Measurements from ENCODE around the gene PRR12. TPM values are rescaled to one million over a fixed set of nuclear protein-coding genes. Genes with fewer than 3 reads are reported as not detected.

Gene PRR12, protein sequence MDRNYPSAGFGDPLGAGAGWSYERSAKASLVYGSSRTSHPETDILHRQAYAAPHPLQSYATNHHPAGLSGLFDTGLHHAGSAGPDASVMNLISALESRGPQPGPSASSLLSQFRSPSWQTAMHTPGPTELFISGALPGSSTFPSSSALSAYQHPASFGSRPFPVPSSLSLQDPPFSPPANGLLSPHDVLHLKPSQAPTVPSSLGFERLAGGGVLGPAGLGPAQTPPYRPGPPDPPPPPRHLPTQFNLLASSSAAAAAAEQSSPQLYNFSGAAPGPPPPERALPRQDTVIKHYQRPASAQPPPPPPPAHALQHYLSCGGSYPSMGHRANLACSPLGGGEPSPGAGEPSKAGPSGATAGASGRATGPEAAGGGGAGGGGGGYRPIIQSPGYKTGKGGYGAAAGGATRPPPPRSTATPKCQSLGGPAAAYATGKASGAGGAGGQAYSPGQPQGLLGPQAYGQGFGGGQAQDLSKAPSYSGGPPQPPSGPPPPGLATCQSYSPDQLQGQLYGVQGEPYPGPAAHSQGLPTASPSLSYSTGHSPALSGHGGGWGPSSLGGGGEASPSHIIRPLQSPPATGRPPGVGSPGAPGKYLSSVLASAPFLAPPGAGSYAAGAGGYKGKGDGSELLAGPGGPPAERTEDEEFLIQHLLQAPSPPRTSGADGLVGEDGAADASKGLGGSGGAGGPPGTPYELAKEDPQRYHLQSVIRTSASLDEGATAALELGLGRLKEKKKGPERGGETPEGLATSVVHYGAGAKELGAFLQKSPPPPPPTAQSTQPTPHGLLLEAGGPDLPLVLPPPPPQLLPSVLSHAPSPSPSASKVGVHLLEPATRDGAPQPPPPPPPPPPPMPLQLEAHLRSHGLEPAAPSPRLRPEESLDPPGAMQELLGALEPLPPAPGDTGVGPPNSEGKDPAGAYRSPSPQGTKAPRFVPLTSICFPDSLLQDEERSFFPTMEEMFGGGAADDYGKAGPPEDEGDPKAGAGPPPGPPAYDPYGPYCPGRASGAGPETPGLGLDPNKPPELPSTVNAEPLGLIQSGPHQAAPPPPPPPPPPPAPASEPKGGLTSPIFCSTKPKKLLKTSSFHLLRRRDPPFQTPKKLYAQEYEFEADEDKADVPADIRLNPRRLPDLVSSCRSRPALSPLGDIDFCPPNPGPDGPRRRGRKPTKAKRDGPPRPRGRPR (N-terminal part only)
- total RNA-seq, result 0.71 and 1.1 TPM in 2 replicates

DNA sequence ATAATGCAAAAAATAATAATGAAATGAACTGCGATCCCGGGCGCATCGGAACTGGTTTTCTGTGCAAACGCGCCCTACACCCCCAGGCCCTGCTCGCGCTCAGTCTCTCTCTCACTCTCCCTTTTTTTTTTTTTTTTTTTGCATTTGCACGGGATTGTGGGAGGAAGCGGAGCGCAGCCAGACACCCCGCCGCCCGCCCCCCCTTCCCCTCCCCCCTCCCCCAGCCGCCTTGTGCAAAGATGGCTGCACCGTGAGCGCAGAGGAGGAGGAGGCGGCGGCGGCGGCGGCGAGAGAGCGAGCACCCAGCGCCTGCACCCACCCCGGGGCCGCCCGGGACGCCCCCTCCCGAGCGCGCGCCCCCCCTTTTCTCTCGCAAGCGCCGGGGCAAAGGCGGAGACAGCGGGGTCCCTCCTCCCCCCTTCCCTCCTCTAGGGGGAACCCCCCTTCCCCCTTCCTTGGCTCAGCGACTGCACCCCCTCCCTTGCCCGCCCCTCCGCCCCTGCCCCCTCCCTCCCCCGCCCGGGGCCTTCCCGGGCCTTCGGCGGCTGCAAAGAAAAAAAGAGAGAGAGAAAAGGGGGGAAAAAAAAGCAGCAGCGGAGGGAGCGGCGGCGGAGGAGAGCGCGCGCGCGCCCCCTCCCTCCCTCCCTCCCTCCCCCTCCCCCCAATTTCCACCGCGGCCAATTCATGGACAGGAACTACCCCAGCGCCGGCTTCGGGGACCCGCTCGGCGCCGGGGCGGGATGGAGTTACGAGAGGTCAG, at the start of gene PRR12:
Gene PRR12 (plus strand): TSS at position 212 of the 760 bp plus-strand sequence. CDS start 473 bp downstream, at position 685.

DNA sequence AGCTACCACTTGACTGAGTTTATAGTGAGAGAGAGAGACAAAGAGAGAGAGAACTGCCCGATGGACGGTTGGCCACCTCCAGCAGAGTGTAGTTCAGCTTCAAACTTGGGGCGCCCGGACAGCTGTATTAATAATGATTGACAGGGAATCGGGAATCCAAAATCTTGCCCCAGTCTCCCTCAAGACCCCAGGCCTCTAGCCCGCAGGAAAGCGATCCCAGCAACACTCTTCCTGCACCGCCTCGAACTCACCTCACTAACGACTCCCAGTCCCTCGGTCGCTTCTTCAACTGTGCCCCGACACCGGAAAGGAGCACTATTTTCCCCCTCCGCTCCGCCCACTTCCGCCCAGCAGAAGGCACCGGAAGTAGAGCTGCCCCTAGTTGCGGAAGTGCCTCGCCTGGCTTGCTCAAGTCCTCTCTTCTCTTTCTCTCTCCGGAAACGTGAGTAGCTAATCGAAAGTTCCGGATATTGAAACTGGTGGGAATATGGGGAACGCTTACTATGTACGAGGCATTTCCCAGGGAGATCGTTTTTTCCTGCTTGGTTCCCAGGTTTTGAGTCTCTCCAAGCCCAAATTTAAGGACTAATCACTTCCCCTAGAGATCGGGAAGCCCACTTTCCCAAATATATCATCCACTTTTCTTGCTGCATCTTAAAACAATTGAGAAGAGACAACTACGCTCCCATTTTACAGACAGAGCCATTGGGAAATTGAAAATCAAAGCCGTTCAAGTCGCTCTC, 10.5 kb upstream of the PRR12 start, which contains the start of gene NOSIP:
Gene NOSIP (minus strand): TSS at position 293 of the 743 bp plus-strand sequence. CDS start 19,865 bp downstream, outside the sequence.

DNA sequence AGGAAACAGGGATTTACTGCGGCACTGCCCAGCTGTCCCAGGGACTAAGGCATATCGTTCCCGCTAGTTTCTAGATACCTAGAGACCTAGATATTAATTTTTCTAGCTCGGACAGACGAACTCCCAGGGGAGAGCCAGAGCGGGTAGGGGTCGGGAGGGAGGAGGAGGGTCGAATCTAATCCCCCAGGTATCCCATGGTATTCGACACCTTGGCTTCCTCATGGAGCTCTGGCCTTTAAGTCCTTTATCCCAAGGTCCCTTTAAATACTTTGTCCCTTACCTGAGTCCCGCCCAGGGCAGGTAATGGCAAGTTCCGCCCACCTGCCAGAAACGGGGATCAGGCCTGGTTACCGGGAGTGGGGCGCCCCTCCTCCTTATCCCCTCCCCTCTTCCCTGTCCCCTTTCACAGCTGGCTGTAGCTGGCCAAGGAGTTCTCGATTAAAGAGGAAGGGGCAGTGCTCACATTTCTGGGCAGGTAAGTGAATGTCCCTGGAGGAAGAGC, 9.9 kb upstream of the PRR12 start, which contains the start of gene PRRG2:
Gene PRRG2 (plus strand): TSS at position 310 of the 502 bp plus-strand sequence. CDS start 1,904 bp downstream, outside the sequence.

DNA sequence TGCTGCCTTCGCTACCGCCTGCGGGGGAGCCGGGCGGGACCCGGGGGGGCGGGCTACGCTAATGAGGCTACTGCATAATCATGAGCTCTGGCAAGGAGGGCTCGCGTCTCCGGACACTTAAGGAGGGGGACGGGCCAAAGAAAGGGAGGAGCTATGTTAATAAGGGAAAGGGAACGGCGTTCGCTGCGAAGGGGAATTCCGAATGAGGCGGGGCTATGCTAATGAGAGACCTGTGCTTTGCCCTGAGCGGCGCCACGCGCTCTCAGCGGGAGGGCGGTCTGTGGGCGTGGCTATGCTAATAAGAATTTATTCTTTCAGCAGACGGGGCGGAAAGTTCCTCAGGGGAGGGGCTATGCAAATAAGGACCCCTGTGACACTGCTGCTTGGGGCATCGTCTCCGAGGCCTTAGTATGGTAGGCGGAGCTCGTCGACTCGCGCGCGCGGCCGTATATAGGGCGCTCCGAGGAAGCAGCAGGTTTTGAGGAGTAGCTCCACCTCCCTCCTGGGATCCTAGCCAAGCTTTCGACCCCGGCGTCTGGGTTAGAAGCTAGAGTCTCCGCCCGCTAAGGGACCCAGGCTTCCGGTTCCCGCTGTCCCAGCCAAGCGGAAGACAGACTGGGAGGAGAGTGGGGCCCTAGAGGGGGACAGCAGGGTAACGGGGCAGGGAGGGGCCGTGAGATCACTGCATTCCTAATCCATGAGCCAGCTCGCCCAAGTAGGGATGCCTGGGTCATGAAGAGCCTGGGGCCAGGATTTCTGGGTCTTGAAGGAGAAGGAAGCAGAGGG, 49.3 kb downstream of the PRR12 start, which contains the start of gene RRAS:
Gene RRAS (minus strand): TSS at position 31 of the 786 bp plus-strand sequence. CDS start 45 bp downstream, outside the sequence.

DNA sequence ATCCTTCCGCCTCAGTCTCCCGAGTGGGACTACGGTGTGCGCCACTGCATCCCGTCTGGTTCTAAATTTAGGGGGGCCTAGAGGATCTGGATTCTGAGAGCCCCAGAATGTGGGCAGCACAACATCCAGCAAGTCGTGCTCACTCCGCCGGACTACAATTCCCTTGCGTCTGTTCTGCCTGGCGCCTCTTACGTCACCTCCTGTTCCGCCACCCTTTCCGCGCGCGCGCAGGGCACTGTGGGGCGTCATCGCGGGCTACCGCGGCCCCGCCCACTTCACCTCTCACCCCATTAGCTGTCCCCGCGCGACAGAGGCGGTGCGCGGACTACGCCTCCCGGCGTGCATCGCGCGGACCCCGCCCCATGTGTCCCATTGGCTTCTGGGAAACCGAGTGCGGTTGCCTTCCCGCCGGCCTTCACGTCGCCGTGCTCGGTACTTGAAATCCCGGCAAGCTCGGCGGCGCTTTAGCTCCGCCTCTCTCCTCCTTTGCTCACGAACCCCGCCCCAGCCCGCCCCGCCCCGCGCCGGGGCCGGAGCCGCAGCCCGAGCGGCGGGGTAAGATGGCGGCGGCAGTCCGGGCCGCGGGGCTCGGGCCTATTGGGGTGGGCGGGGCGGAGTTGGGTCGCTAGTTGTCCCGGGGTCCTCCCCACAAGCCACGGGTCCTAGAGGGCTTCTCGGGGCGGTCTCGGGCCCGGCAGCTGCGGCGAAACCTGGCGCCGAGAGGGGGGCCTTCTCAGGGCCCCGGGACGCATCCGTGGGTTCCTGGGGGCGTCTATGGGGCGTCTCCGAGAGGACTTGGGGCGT, 50.9 kb downstream of the PRR12 start, which contains the start of gene SCAF1:
Gene SCAF1 (plus strand): TSS at position 522 of the 804 bp plus-strand sequence. CDS start 2,818 bp downstream, outside the sequence.

DNA sequence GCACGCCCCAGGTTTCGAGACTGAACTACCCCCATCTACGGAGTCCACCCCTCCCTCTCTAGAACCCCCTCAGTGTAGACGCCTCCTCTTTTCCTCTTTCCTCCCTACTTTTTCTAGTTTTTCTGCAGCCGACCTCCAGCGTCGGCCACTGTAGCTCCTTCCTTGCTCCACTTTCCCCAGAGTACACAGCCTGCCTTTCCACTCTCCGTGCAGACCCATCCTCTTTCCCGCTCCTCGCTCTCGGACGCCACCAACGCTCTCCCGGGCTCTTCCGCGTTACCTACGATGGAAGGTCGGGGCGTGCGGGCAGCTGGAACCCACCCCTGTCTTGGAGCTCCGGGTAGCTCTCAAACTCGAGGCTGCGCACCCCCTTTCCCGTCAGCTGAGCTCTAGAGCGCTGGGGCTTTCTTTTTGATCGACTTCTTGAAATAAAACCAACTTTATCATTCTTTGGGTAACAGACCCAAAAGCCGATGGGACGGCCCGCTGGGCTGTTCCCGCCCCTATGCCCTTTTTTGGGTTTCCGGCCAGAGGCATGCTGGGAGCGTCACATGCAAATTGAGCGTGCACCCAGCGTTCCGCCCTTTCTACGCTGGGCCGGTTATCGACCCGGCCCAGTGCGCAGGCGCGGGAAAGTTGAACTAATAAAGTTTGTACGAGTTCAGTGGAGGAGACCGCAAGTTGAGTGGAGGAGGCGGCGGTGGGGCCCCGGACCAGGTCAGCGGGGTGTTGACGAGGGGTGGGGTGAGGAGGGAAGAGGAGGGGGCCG, 74.6 kb downstream of the PRR12 start, which contains the start of the genes BCL2L12 and IRF3:
Gene BCL2L12 (plus strand): TSS at position 583 of the 769 bp plus-strand sequence. CDS start 760 bp downstream, outside the sequence.
Gene IRF3 (minus strand): TSS at position 507 of the 769 bp plus-strand sequence. CDS start 1,019 bp downstream, outside the sequence.

Other genes starting within 250 kb of the PRR12 start
- gene TEAD2, start 228.8 kb upstream of the PRR12 start, total RNA-seq, result 15.9 and 16.4 TPM in 2 replicates
- 0.14 TPM in 1 of 2 replicates, not detected in the other for gene DKKL1, start 227.3 kb upstream of the PRR12 start, total RNA-seq
- gene KASH5, start 202.9 kb upstream of the PRR12 start, total RNA-seq, result not detected in 2 replicates
- not detected in 2 replicates for gene PTH2, start 167.7 kb upstream of the PRR12 start, total RNA-seq
- not detected in 2 replicates for gene GFY, start 165.8 kb upstream of the PRR12 start, total RNA-seq
- gene SLC17A7, start 149.7 kb upstream of the PRR12 start, total RNA-seq, result not detected in 2 replicates
- gene PIH1D1, start 139.4 kb upstream of the PRR12 start, total RNA-seq, result 116 and 119 TPM in 2 replicates
- gene ALDH16A1, start 138.0 kb upstream of the PRR12 start, total RNA-seq, result 14.6 and 19.9 TPM in 2 replicates
- gene FLT3LG, start 117.0 kb upstream of the PRR12 start, total RNA-seq, result 2.8 and 3.4 TPM in 2 replicates
- 3,737 and 4,063 TPM in 2 replicates for gene RPL13A, start 103.6 kb upstream of the PRR12 start, total RNA-seq
- 4,212 and 4,389 TPM in 2 replicates for gene RPS11, start 94.7 kb upstream of the PRR12 start, total RNA-seq
- gene FCGRT, start 78.5 kb upstream of the PRR12 start, total RNA-seq, result 31.9 and 39.8 TPM in 2 replicates
- 290 and 398 TPM in 2 replicates for gene RCN3, start 63.2 kb upstream of the PRR12 start, total RNA-seq
- 64.4 and 81.6 TPM in 2 replicates for gene NOSIP, start 10.6 kb upstream of the PRR12 start, total RNA-seq
- 0.43 and 0.83 TPM in 2 replicates for gene PRRG2, start 9.9 kb upstream of the PRR12 start, total RNA-seq
- gene RRAS, start 49.0 kb downstream of the PRR12 start, total RNA-seq, result 28.4 and 43.1 TPM in 2 replicates
- 6.0 and 8.2 TPM in 2 replicates for gene SCAF1, start 51.0 kb downstream of the PRR12 start, total RNA-seq
- 37.3 and 55.5 TPM in 2 replicates for gene IRF3, start 74.7 kb downstream of the PRR12 start, total RNA-seq
- 1.7 and 3.9 TPM in 2 replicates for gene BCL2L12, start 74.8 kb downstream of the PRR12 start, total RNA-seq
- gene PRMT1, start 86.1 kb downstream of the PRR12 start, total RNA-seq, result 341 and 373 TPM in 2 replicates
- 0.28 and 0.46 TPM in 2 replicates for gene ADM5, start 98.4 kb downstream of the PRR12 start, total RNA-seq
- gene CPT1C, start 99.9 kb downstream of the PRR12 start, total RNA-seq, result 29.2 and 40.4 TPM in 2 replicates
- gene TSKS, start 172.1 kb downstream of the PRR12 start, total RNA-seq, result 0.85 and 1.6 TPM in 2 replicates
- gene AP2A1, start 175.8 kb downstream of the PRR12 start, total RNA-seq, result 67.6 and 89.1 TPM in 2 replicates
- 23.8 and 26.1 TPM in 2 replicates for gene FUZ, start 222.1 kb downstream of the PRR12 start, total RNA-seq
- 11.1 and 16.8 TPM in 2 replicates for gene MED25, start 227.1 kb downstream of the PRR12 start, total RNA-seq